HL-60 (cell line): ENCODE data around the gene NAALADL2.

ENCODE experiments used
- DNase-seq, 2 experiments: peaks; one replicate each; pipeline ENCODE4 v3.0.0-alpha.2; 2010 to 2020; ENCODE audit warnings: low read depth in 1 of 2, low spot score in 1 of 2
- H3K27ac ChIP-seq: fragments of 250-450 bp; sonication (Bioruptor Pico); replicated peaks from 2 replicates; pipeline ENCODE4 v1.5.1; 2020; ENCODE audit warnings: mild to moderate bottlenecking, moderate library complexity
- H3K27me3 ChIP-seq: fragments of 250-450 bp; sonication (Bioruptor Pico); 2 replicates; pipeline ENCODE4 v1.5.1; 2021; ENCODE audit warnings: mild to moderate bottlenecking, moderate library complexity; ENCODE audit not compliant: insufficient read depth, poor library complexity, severe bottlenecking
- H3K4me3 ChIP-seq: replicated peaks from 2 replicates; pipeline ENCODE4 v1.5.1; 2011; ENCODE audit warnings: mild to moderate bottlenecking, control low read depth, low read length; ENCODE audit not compliant: insufficient read depth
- GABPA ChIP-seq: IDR thresholded peaks from 2 replicates; pipeline ENCODE4 v1.6.1; 2012; ENCODE audit warnings: low read depth
- POLR2AphosphoS5 ChIP-seq: IDR thresholded peaks from 2 replicates; pipeline ENCODE4 v1.6.1; 2012; ENCODE audit warnings: low read depth
- SPI1 ChIP-seq: IDR thresholded peaks from 2 replicates; pipeline ENCODE4 v1.6.1; 2012; ENCODE audit warnings: low read depth, mild to moderate bottlenecking, borderline replicate concordance
- TF ChIP-seq, protein P1 (sequence below): IDR thresholded peaks from one replicate; pipeline ENCODE4 v1.5.1; 2011; ENCODE audit warnings: low read length, control low read depth, inconsistent platforms; ENCODE audit not compliant: insufficient read depth
- TF ChIP-seq, protein P2 (sequence below): IDR thresholded peaks from 2 replicates; pipeline ENCODE4 v1.6.1; 2012; ENCODE audit warnings: low read depth; ENCODE audit not compliant: insufficient replicate concordance

The NAALADL2 gene

DNA sequence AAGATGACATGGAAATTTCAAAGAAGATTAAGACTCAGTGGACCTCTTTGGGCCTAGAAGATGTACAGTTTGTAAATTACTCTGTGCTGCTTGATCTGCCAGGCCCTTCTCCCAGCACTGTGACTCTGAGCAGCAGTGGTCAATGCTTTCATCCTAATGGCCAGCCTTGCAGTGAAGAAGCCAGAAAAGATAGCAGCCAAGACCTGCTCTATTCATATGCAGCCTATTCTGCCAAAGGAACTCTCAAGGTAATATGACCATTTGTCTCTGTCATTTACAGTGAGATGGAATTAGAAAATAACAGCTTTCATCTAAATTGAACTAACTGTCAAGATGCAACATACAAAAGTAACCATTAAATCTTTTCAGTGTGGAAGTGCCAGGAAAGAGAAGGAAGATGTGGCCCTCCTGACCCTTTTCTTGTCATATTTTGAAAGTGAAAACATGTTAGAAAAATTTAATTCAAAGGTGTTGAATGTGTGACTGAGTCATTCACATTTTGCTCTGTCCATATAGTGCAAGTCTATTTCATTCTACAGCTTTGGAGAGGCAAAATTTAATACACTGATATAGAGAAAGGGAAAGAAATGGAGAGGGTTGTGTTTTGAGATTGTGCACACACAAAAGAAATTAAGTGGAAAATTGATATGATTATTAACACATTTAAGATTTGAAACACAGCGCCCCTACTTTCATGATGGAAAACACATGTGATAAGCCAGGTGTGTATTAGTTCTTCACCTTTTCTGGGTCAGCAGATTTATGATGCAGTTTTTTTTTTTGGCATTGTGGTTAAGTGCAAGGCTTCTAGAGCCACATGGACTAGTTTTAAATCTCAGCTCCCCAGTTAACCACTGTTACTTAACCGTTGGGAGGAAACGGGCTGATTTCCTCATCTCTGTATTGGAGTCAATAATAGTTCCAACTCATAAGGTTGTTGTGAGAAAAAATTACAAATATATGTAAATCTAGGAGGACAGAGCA is 375.1 kb downstream of the NAALADL2 start:
- TF ChIP-seq POLR2AphosphoS5 (no peak), SPI1 (no peak)
- TF ChIP-seq, protein P1, sequence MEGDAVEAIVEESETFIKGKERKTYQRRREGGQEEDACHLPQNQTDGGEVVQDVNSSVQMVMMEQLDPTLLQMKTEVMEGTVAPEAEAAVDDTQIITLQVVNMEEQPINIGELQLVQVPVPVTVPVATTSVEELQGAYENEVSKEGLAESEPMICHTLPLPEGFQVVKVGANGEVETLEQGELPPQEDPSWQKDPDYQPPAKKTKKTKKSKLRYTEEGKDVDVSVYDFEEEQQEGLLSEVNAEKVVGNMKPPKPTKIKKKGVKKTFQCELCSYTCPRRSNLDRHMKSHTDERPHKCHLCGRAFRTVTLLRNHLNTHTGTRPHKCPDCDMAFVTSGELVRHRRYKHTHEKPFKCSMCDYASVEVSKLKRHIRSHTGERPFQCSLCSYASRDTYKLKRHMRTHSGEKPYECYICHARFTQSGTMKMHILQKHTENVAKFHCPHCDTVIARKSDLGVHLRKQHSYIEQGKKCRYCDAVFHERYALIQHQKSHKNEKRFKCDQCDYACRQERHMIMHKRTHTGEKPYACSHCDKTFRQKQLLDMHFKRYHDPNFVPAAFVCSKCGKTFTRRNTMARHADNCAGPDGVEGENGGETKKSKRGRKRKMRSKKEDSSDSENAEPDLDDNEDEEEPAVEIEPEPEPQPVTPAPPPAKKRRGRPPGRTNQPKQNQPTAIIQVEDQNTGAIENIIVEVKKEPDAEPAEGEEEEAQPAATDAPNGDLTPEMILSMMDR: no peak
- TF ChIP-seq, protein P2, sequence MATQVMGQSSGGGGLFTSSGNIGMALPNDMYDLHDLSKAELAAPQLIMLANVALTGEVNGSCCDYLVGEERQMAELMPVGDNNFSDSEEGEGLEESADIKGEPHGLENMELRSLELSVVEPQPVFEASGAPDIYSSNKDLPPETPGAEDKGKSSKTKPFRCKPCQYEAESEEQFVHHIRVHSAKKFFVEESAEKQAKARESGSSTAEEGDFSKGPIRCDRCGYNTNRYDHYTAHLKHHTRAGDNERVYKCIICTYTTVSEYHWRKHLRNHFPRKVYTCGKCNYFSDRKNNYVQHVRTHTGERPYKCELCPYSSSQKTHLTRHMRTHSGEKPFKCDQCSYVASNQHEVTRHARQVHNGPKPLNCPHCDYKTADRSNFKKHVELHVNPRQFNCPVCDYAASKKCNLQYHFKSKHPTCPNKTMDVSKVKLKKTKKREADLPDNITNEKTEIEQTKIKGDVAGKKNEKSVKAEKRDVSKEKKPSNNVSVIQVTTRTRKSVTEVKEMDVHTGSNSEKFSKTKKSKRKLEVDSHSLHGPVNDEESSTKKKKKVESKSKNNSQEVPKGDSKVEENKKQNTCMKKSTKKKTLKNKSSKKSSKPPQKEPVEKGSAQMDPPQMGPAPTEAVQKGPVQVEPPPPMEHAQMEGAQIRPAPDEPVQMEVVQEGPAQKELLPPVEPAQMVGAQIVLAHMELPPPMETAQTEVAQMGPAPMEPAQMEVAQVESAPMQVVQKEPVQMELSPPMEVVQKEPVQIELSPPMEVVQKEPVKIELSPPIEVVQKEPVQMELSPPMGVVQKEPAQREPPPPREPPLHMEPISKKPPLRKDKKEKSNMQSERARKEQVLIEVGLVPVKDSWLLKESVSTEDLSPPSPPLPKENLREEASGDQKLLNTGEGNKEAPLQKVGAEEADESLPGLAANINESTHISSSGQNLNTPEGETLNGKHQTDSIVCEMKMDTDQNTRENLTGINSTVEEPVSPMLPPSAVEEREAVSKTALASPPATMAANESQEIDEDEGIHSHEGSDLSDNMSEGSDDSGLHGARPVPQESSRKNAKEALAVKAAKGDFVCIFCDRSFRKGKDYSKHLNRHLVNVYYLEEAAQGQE: no peak
- no peak overlapping the region for H3K4me3 ChIP-seq
- H3K27ac ChIP-seq: no peak overlapping the region
- H3K27me3 ChIP-seq: no peaks in the 10 kb centered on the region
- no peak for DNase-seq

DNA sequence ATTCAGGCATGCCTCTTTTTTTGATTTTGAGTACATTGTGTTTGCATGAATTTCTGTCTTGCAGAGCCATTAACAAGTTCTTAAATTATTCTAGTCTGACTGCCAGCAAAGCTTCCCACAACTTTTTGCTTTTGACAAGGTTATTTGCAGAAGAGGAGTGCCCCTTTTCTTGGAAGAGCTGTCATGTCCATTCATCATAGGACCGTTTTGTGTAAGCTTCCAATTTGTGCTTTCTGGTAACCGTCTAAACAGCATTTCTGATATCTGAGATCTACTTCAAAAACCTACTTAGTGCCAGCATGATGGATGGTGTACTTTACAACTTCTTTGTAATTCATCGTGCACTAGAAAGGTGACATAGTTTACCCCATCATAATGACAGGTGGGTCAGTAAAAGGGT is 379.7 kb downstream of the NAALADL2 start:
- TF ChIP-seq, protein P1: no peak
- no peak for TF ChIP-seq GABPA
- Histone ChIP-seq H3K27ac (no peak overlapping the region), H3K4me3 (no peak overlapping the region), H3K27me3 (no peaks in the 10 kb centered on the region)
- DNase-seq: no peak

DNA sequence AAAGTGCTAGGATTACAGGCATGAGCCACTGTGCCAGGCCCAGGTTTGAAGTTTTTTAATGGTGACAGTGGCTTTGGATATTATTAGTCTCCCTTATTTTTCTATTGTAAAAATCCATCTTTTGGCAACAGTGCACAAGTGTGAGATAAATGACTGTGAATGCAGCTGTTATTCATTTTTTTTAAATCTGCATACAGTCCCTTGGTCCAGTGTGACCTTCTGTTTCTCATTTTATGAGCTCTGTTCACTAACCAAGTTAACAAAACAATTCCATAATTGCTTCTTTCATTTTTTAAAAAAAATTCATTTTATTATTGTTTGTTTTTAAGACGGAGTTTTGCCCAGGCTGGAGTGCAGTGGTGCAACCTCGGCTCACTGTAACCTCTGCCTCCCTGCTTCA is 381.8 kb downstream of the NAALADL2 start:
- TF ChIP-seq, protein P2: no peak
- TF ChIP-seq GABPA (no peak), POLR2AphosphoS5 (no peak), SPI1 (no peak)
- TF ChIP-seq, protein P1: no peak
- DNase-seq: no peak
- H3K27me3 ChIP-seq: no peaks in the 10 kb centered on the region
- H3K27ac ChIP-seq: no peak overlapping the region
- no peak overlapping the region for H3K4me3 ChIP-seq
